WERI-Rb-1 (cell line): ENCODE data around the gene IQSEC3.

Experiments
- DNase-seq: peaks from one replicate; pipeline ENCODE4 v3.0.0-alpha.2; 2020
- H3K27ac ChIP-seq: fragments of 250-450 bp; sonication (Bioruptor Pico); 2 replicates; pipeline ENCODE4 v1.5.1; 2020; ENCODE audit warnings: mild to moderate bottlenecking, moderate library complexity
- H3K27me3 ChIP-seq: fragments of 250-450 bp; sonication (Bioruptor Pico); 2 replicates; pipeline ENCODE4 v1.5.1; 2021; ENCODE audit warnings: mild to moderate bottlenecking, low read depth, moderate library complexity; ENCODE audit not compliant: insufficient read depth, severe bottlenecking
- H3K36me3 ChIP-seq: fragments of 250-450 bp; sonication (Bioruptor Pico); 2 replicates; pipeline ENCODE4 v1.5.1; 2020; ENCODE audit warnings: mild to moderate bottlenecking, moderate library complexity
- H3K4me3 ChIP-seq: 2 replicates; pipeline ENCODE4 v1.5.1; 2011; ENCODE audit warnings: low read depth, mild to moderate bottlenecking, control low read depth, low read length
- H3K9me3 ChIP-seq: fragments of 250-450 bp; sonication (Bioruptor Pico); 2 replicates; pipeline ENCODE4 v1.5.1; 2021; ENCODE audit warnings: mild to moderate bottlenecking, moderate library complexity; ENCODE audit not compliant: severe bottlenecking
- TF ChIP-seq, protein P1 (sequence below): IDR thresholded peaks from 2 replicates; pipeline ENCODE4 v1.5.1; 2011; ENCODE audit warnings: low read depth, mild to moderate bottlenecking, control low read depth, inconsistent platforms, low read length

IQSEC3 gene

GRCh38 chr12:211639-212414, 145.3 kb downstream of the IQSEC3 start:
- no peak overlapping the region for H3K4me3 ChIP-seq
- TF ChIP-seq, protein P1, sequence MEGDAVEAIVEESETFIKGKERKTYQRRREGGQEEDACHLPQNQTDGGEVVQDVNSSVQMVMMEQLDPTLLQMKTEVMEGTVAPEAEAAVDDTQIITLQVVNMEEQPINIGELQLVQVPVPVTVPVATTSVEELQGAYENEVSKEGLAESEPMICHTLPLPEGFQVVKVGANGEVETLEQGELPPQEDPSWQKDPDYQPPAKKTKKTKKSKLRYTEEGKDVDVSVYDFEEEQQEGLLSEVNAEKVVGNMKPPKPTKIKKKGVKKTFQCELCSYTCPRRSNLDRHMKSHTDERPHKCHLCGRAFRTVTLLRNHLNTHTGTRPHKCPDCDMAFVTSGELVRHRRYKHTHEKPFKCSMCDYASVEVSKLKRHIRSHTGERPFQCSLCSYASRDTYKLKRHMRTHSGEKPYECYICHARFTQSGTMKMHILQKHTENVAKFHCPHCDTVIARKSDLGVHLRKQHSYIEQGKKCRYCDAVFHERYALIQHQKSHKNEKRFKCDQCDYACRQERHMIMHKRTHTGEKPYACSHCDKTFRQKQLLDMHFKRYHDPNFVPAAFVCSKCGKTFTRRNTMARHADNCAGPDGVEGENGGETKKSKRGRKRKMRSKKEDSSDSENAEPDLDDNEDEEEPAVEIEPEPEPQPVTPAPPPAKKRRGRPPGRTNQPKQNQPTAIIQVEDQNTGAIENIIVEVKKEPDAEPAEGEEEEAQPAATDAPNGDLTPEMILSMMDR = no peak
- H3K36me3 ChIP-seq = no peaks in the 10 kb centered on the region
- H3K27me3 ChIP-seq = no peaks in the 10 kb centered on the region
- no peak for DNase-seq
- no peaks in the 10 kb centered on the region for H3K9me3 ChIP-seq
- H3K27ac ChIP-seq = no peak overlapping the region

- no peaks in the 10 kb centered on the region for H3K27me3 ChIP-seq
- no peak for DNase-seq
- no peak overlapping the region for H3K27ac ChIP-seq
- TF ChIP-seq, protein P1 = no peak
- H3K36me3 ChIP-seq = no peaks in the 10 kb centered on the region
- no peak overlapping the region for H3K4me3 ChIP-seq
- no peaks in the 10 kb centered on the region for H3K9me3 ChIP-seq
Observed at GRCh38 chr12:212415-212714, 145.8 kb downstream of the IQSEC3 start.

- Histone ChIP-seq H3K9me3 (no peaks in the 10 kb centered on the region), H3K27me3 (no peaks in the 10 kb centered on the region), H3K27ac (no peak overlapping the region), H3K4me3 (no peak overlapping the region), H3K36me3 (no peaks in the 10 kb centered on the region)
- TF ChIP-seq, protein P1 = no peak
- DNase-seq = no peak
Observed at GRCh38 chr12:212715-213526, 146.4 kb downstream of the IQSEC3 start.

- TF ChIP-seq, protein P1 = no peak
- no peak for DNase-seq
- Histone ChIP-seq H3K27ac (no peak overlapping the region), H3K27me3 (no peaks in the 10 kb centered on the region), H3K36me3 (no peaks in the 10 kb centered on the region), H3K4me3 (no peak overlapping the region), H3K9me3 (no peaks in the 10 kb centered on the region)
Observed at GRCh38 chr12:213527-213932, 147.0 kb downstream of the IQSEC3 start.

DNA sequence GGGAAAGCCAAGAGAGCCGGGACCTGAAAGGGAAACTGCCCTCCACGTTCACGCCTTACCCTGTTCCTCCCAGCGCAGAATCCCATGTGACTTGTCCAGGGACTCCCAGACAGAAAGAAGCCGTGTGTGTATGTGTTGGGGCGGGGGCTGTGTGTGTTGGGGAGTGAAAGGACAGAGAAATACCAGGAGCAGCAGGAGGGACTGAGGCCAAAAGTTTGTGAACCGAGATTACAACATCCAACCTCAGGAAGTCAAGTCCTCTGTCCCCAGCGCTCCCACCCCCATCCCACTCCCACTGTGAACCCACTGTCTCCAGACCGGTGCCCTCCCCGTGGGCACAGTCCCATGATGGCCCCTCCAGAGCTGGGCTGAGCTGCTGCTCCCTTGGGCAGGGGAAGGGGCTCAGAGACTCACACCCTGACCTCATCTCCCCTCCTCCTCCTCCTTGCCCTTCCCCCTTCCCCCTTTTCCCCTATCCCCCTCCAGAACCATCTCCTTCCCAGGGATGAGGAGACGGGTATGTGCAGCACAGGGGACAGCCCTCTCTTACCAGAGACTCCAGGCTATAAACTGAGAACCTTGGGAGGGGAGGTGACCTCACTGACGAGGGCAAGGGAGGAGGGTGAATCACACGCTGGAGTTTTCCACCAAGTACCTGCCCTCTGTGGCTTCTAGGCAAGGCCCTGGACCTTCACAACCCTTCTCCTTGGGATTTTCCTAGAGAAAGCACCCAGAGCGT, 147.6 kb downstream of the IQSEC3 start, which contains the start of gene SLC6A12:
TSS of gene SLC6A12 (minus strand) at position 155 of the 739 bp plus-strand sequence. CDS start 4,171 bp downstream, outside the sequence.
- TF ChIP-seq, protein P1 = no peak
- H3K27ac ChIP-seq = no peak within 1 kb of the TSS
- H3K9me3 ChIP-seq = no peaks in the 10 kb centered on the region
- H3K27me3 ChIP-seq = no peaks in the 10 kb centered on the region
- DNase-seq = no peak
- H3K4me3 ChIP-seq = no peak within 1 kb of the TSS
- no peaks in the 10 kb centered on the region for H3K36me3 ChIP-seq
